HL-60 (cell line): ENCODE data around the gene DBR1.

ENCODE experiments used
- DNase-seq, 2 experiments: peaks; one replicate each; pipeline ENCODE4 v3.0.0-alpha.2; 2010 to 2020; ENCODE audit warnings: low read depth in 1 of 2, low spot score in 1 of 2
- H3K27ac ChIP-seq: fragments of 250-450 bp; sonication (Bioruptor Pico); replicated peaks from 2 replicates; pipeline ENCODE4 v1.5.1; 2020; ENCODE audit warnings: mild to moderate bottlenecking, moderate library complexity
- H3K27me3 ChIP-seq: fragments of 250-450 bp; sonication (Bioruptor Pico); 2 replicates; pipeline ENCODE4 v1.5.1; 2021; ENCODE audit warnings: mild to moderate bottlenecking, moderate library complexity; ENCODE audit not compliant: insufficient read depth, poor library complexity, severe bottlenecking
- H3K4me3 ChIP-seq: replicated peaks from 2 replicates; pipeline ENCODE4 v1.5.1; 2011; ENCODE audit warnings: mild to moderate bottlenecking, control low read depth, low read length; ENCODE audit not compliant: insufficient read depth
- GABPA ChIP-seq: IDR thresholded peaks from 2 replicates; pipeline ENCODE4 v1.6.1; 2012; ENCODE audit warnings: low read depth
- POLR2AphosphoS5 ChIP-seq: IDR thresholded peaks from 2 replicates; pipeline ENCODE4 v1.6.1; 2012; ENCODE audit warnings: low read depth
- SPI1 ChIP-seq: IDR thresholded peaks from 2 replicates; pipeline ENCODE4 v1.6.1; 2012; ENCODE audit warnings: low read depth, mild to moderate bottlenecking, borderline replicate concordance
- TF ChIP-seq, protein P1 (sequence below): IDR thresholded peaks from one replicate; pipeline ENCODE4 v1.5.1; 2011; ENCODE audit warnings: low read length, control low read depth, inconsistent platforms; ENCODE audit not compliant: insufficient read depth
- TF ChIP-seq, protein P2 (sequence below): IDR thresholded peaks from 2 replicates; pipeline ENCODE4 v1.6.1; 2012; ENCODE audit warnings: low read depth; ENCODE audit not compliant: insufficient replicate concordance

DBR1 gene

DNA sequence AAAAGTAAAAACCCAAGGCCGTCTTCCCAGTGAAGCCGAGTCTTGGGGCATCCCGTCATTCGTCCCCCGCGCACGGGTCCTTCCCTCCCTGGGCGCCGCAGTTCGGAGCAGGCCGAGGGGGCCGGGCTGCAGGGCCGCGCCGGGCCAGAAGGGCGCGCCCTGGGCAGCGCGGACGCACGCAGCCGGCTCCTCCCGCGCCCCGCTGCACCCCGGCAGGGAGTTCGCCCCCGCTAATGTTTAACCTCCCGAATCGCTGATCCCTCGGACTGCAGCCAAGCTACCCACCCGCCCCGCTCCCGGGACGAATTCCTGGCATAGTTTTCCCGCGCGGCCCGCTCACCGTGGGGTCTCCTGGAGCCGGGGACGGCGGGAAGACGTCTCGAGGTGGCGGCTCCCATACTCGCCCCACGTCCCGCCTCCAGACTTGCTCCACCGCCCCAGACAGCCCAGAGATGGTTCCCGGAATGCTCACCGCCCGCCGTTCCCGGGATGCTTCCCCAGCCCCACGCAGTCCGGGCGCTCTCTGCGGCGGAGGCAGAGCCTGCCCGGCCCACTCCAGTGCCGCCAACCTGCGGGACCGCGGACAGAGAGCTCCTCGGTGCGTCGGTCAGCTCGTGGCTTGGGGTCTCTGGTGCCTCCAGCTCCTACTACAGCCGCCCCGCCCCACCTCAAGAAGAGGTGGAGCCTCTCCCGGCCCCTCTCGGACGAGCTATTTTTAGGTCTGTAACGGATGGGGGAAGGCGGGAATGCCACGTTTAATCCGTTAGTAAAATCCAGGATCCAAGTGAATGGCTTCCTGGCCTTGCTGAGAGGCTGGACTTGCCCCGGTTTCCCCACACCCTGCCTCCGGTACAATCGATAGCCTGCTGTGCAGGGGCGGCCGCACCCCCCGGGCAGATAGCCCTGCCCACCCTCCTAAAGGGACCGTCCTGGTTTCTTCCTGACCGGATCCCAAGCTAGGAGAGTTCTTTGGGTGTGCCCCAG, 59.4 kb downstream of the DBR1 start, which contains the start of gene DZIP1L:
Gene DZIP1L, minus strand, starts transcription at position 621 of the 984 bp plus-strand sequence. CDS start 11,637 bp downstream, outside the sequence.
- peak within 1 kb of the TSS; percentile 60 for H3K27ac ChIP-seq
- no peaks in the 10 kb centered on the region for H3K27me3 ChIP-seq
- TF ChIP-seq POLR2AphosphoS5 (no peak), GABPA (no peak), SPI1 (no peak)
- TF ChIP-seq, protein P1, sequence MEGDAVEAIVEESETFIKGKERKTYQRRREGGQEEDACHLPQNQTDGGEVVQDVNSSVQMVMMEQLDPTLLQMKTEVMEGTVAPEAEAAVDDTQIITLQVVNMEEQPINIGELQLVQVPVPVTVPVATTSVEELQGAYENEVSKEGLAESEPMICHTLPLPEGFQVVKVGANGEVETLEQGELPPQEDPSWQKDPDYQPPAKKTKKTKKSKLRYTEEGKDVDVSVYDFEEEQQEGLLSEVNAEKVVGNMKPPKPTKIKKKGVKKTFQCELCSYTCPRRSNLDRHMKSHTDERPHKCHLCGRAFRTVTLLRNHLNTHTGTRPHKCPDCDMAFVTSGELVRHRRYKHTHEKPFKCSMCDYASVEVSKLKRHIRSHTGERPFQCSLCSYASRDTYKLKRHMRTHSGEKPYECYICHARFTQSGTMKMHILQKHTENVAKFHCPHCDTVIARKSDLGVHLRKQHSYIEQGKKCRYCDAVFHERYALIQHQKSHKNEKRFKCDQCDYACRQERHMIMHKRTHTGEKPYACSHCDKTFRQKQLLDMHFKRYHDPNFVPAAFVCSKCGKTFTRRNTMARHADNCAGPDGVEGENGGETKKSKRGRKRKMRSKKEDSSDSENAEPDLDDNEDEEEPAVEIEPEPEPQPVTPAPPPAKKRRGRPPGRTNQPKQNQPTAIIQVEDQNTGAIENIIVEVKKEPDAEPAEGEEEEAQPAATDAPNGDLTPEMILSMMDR = peak; percentile 32
- TF ChIP-seq, protein P2, sequence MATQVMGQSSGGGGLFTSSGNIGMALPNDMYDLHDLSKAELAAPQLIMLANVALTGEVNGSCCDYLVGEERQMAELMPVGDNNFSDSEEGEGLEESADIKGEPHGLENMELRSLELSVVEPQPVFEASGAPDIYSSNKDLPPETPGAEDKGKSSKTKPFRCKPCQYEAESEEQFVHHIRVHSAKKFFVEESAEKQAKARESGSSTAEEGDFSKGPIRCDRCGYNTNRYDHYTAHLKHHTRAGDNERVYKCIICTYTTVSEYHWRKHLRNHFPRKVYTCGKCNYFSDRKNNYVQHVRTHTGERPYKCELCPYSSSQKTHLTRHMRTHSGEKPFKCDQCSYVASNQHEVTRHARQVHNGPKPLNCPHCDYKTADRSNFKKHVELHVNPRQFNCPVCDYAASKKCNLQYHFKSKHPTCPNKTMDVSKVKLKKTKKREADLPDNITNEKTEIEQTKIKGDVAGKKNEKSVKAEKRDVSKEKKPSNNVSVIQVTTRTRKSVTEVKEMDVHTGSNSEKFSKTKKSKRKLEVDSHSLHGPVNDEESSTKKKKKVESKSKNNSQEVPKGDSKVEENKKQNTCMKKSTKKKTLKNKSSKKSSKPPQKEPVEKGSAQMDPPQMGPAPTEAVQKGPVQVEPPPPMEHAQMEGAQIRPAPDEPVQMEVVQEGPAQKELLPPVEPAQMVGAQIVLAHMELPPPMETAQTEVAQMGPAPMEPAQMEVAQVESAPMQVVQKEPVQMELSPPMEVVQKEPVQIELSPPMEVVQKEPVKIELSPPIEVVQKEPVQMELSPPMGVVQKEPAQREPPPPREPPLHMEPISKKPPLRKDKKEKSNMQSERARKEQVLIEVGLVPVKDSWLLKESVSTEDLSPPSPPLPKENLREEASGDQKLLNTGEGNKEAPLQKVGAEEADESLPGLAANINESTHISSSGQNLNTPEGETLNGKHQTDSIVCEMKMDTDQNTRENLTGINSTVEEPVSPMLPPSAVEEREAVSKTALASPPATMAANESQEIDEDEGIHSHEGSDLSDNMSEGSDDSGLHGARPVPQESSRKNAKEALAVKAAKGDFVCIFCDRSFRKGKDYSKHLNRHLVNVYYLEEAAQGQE = peak; percentile 14
- peak in 1 of 2 experiments; percentile 30 for DNase-seq
- peak within 1 kb of the TSS; percentile 83 for H3K4me3 ChIP-seq

DNA sequence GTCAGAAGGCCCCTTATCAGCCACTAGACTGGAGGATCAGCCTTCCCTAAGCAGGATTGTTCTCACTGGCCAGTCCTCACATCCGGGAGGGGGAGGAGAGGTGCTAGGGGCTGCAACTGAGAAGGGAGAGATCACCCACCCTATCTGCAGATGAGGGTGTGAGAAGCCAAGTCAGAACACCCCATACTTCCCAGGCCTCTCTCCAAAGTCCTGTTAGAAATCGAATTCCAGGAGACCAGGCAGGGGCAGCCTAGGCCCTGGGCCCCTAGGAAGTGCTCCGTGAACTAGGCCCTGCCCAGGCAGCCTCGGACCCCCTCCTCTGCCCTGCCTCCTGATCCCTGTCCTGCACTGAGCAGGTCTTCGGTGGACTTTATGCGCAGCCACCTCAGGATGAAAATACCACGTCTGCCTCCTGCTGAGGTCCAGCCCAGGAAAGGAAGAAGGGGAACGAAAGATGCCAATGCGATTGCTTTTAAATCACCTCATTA, 60.2 kb downstream of the DBR1 start:
- Histone ChIP-seq H3K27ac (no peak overlapping the region), H3K4me3 (peak overlapping the region; percentile 83), H3K27me3 (no peaks in the 10 kb centered on the region)
- DNase-seq = no peak
- TF ChIP-seq, protein P1 = no peak
- TF ChIP-seq GABPA (no peak), SPI1 (no peak), POLR2AphosphoS5 (no peak)
- TF ChIP-seq, protein P2 = no peak

DNA sequence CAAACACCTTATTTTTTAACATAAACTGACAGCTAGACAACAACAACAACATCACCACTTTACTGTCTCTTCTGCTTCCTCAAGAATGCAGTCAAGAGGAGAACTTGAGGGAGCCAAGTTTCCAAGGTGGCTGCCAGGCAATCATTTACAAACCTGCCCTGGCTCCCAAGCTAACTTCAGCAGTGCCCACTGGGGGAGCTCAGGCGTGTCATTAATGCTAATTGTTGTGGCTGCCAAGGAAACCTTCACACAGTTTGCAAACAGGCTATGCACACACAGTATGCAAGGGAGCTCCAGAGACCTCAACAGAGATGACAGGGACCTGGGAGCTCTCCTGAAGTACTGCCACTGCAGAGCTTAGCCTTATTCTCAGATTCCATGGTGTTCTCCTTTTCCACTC, 61.4 kb downstream of the DBR1 start:
- TF ChIP-seq, protein P2 = no peak
- TF ChIP-seq GABPA (no peak), SPI1 (no peak), POLR2AphosphoS5 (no peak)
- TF ChIP-seq, protein P1 = no peak
- Histone ChIP-seq H3K4me3 (no peak overlapping the region), H3K27me3 (no peaks in the 10 kb centered on the region), H3K27ac (no peak overlapping the region)
- DNase-seq = no peak
